Measurements from ENCODE around the gene GTF3C5.

DNA sequence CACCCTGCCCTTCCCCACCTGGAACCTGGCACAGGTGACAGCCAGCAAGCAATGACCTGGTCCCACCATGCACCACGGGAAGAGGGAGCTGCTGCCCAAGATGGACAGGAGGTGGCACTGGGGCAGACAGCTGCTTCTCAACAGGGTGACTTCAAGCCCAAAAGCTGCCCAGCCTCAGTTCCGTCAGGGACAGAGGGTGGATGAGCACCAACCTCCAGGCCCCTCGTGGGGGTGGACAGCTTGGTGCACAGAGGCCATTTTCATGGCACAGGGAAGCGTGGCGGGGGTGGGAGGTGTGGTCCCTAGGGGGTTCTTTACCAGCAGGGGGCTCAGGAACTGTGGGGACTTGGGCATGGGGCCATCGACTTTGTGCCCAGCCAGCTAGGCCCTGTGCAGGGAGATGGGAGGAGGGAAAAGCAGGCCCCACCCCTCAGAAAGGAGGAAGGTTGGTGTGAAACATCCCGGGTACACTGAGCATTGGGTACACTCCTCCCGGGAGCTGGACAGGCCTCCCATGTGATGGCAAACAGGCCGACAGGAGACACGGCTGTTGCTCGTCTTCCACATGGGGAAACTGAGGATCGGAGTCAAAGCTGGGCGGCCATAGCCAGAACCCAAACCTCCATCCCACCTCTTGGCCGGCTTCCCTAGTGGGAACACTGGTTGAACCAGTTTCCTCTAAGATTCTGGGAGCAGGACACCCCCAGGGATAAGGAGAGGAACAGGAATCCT lies 32.9 kb downstream of the GTF3C5 start:
- TF ChIP-seq TAF1 (IDR thresholded peaks at IDR 0.05; ENCODE audit: borderline replicate concordance, low read depth, low read length) = no peak
- no peak for TF ChIP-seq MXI1 (IDR thresholded peaks at IDR 0.05; ENCODE audit: low read depth, low read length)
- TF ChIP-seq, protein P1, sequence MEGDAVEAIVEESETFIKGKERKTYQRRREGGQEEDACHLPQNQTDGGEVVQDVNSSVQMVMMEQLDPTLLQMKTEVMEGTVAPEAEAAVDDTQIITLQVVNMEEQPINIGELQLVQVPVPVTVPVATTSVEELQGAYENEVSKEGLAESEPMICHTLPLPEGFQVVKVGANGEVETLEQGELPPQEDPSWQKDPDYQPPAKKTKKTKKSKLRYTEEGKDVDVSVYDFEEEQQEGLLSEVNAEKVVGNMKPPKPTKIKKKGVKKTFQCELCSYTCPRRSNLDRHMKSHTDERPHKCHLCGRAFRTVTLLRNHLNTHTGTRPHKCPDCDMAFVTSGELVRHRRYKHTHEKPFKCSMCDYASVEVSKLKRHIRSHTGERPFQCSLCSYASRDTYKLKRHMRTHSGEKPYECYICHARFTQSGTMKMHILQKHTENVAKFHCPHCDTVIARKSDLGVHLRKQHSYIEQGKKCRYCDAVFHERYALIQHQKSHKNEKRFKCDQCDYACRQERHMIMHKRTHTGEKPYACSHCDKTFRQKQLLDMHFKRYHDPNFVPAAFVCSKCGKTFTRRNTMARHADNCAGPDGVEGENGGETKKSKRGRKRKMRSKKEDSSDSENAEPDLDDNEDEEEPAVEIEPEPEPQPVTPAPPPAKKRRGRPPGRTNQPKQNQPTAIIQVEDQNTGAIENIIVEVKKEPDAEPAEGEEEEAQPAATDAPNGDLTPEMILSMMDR (IDR thresholded peaks at IDR 0.05) = no peak
- TF ChIP-seq, protein P2, sequence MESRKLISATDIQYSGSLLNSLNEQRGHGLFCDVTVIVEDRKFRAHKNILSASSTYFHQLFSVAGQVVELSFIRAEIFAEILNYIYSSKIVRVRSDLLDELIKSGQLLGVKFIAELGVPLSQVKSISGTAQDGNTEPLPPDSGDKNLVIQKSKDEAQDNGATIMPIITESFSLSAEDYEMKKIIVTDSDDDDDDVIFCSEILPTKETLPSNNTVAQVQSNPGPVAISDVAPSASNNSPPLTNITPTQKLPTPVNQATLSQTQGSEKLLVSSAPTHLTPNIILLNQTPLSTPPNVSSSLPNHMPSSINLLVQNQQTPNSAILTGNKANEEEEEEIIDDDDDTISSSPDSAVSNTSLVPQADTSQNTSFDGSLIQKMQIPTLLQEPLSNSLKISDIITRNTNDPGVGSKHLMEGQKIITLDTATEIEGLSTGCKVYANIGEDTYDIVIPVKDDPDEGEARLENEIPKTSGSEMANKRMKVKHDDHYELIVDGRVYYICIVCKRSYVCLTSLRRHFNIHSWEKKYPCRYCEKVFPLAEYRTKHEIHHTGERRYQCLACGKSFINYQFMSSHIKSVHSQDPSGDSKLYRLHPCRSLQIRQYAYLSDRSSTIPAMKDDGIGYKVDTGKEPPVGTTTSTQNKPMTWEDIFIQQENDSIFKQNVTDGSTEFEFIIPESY (IDR thresholded peaks at IDR 0.05; ENCODE audit: borderline replicate concordance, low read depth) = no peak
- no peak for TF ChIP-seq NFIC (IDR thresholded peaks at IDR 0.05; ENCODE audit: borderline replicate concordance)
- TF ChIP-seq EZH2phosphoT487 (IDR thresholded peaks at IDR 0.05; ENCODE audit: borderline replicate concordance, low read depth) = no peak
- TF ChIP-seq EP300 (IDR thresholded peaks at IDR 0.05; ENCODE audit: borderline replicate concordance in 1 of 2, low read depth in 1 of 2, low read length in 1 of 2) = no peak
- no peak for TF ChIP-seq TCF12 (IDR thresholded peaks at IDR 0.05)

Data from SK-N-SH (cell line).